MV-4-11 (cell line): Measurements from ENCODE around the gene FTCDNL1.

Source experiments
- DNase-seq: peaks from one replicate; lab custom pipeline; 2025; lab: John Stamatoyannopoulos, UW

FTCDNL1 gene

GRCh38 chr2:199791326-199791725 lies 59.7 kb downstream of the FTCDNL1 start:
- no peak for DNase-seq

- no peak for DNase-seq
Measured at GRCh38 chr2:199784512-199784911, 66.5 kb downstream of the FTCDNL1 start.

GRCh38 chr2:199779589-199779988 lies 71.4 kb downstream of the FTCDNL1 start:
- no peak for DNase-seq

- DNase-seq: no peak
Measured at GRCh38 chr2:199778655-199779054, 72.3 kb downstream of the FTCDNL1 start.

GRCh38 chr2:199777916-199778315 lies 73.1 kb downstream of the FTCDNL1 start:
- DNase-seq: no peak

- no peak for DNase-seq
Measured at GRCh38 chr2:199777315-199777714, 73.7 kb downstream of the FTCDNL1 start.

- DNase-seq: no peak
Measured at GRCh38 chr2:199775267-199775666, 75.7 kb downstream of the FTCDNL1 start.

- peak; percentile 83 for DNase-seq
Measured at GRCh38 chr2:199772035-199772976, 78.7 kb downstream of the FTCDNL1 start.

GRCh38 chr2:199770716-199771115 lies 80.3 kb downstream of the FTCDNL1 start:
- no peak for DNase-seq

GRCh38 chr2:199765646-199766045 lies 85.3 kb downstream of the FTCDNL1 start:
- no peak for DNase-seq

GRCh38 chr2:199764273-199764800 lies 86.7 kb downstream of the FTCDNL1 start:
- no peak for DNase-seq

- no peak for DNase-seq
Measured at GRCh38 chr2:199762963-199763362, 88.0 kb downstream of the FTCDNL1 start.

- no peak for DNase-seq
Measured at GRCh38 chr2:199760574-199760973, 90.4 kb downstream of the FTCDNL1 start.

GRCh38 chr2:199757233-199757870 lies 93.6 kb downstream of the FTCDNL1 start:
- DNase-seq: no peak

- DNase-seq: no peak
Measured at GRCh38 chr2:199756743-199757142, 94.2 kb downstream of the FTCDNL1 start.

- peak; percentile 57 for DNase-seq
Measured at GRCh38 chr2:199756211-199756610, 94.8 kb downstream of the FTCDNL1 start.

- no peak for DNase-seq
Measured at GRCh38 chr2:199754766-199755165, 96.2 kb downstream of the FTCDNL1 start.

GRCh38 chr2:199751492-199752120 lies 99.4 kb downstream of the FTCDNL1 start:
- no peak for DNase-seq

GRCh38 chr2:199749571-199749970 lies 101.4 kb downstream of the FTCDNL1 start:
- DNase-seq: no peak

GRCh38 chr2:199744724-199745123 lies 106.3 kb downstream of the FTCDNL1 start:
- no peak for DNase-seq

- no peak for DNase-seq
Measured at GRCh38 chr2:199744260-199744659, 106.7 kb downstream of the FTCDNL1 start.

GRCh38 chr2:199743415-199744120 lies 107.4 kb downstream of the FTCDNL1 start:
- no peak for DNase-seq
